Peyer's patch (tissue), 4 donors: ENCODE data around the gene UBE3B.

Experiments
- CTCF ChIP-seq, 6 experiments: fragments of 450-650 bp in 4 of 6; fragments of 200-600 bp in 2 of 6; sonication (generic) in 1 of 6; IDR thresholded peaks; one replicate each; pipeline ENCODE4 v1.5.1; 2017 to 2019; ENCODE audit warnings: antibody characterized with exemption in 6 of 6, mild to moderate bottlenecking in 3 of 6, moderate library complexity in 1 of 6
- POLR2A ChIP-seq, 2 donors: fragments of 450-650 bp; IDR thresholded peaks; one replicate each; pipeline ENCODE4 v1.5.1; 2017; ENCODE audit warnings: antibody characterized with exemption in 2 of 2, mild to moderate bottlenecking in 2 of 2, moderate library complexity in 2 of 2

- TF ChIP-seq CTCF (IDR thresholded peaks at IDR 0.05) (no peak), POLR2A (IDR thresholded peaks at IDR 0.05) (no peak)
Measured at GRCh38 chr12:109482894-109483293, 5.5 kb downstream of the UBE3B start.
